ENCODE measurements around the gene ZNF462.

The ZNF462 gene

DNA sequence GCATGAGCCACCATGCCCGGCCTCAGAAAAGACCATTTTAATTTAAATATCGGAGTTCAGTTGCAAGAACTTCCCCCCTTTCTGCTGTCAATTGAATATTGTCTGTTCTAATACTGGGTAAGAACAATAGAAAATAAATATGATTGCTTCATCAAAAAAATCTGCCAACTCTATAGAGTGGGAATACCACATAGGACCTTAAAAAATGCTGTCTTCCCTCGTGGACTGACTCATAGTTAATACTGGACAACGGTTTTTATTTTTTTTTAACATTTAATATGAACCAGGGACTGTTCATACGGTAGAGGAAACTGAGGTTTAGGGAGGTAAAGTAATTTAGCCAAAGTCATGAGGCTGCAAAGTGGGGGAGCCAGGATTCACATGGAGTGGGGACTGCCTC is 9.7 kb downstream of the ZNF462 start:
- Histone ChIP-seq H3K4me2 (no peak overlapping the region), H3K27ac (no peak overlapping the region), H3K4me1 (peaks cover 7% of the 10 kb centered on the region; the same call in 1 of the 2 replicates), H3K9me3 (no peaks in the 10 kb centered on the region), H3K9ac (no peak overlapping the region), H3K4me3 (no peak overlapping the region), H4K20me1 (no peaks in the 10 kb centered on the region), H3K27me3 (no peaks in the 10 kb centered on the region), H3K36me3 (no peaks in the 10 kb centered on the region)
- no peak for TF ChIP-seq Cebpa-rat (IDR thresholded peaks at IDR 0.05)

- TF ChIP-seq Cebpa-rat (IDR thresholded peaks at IDR 0.05): no peak
- Histone ChIP-seq H3K4me2 (no peak overlapping the region), H3K9ac (no peak overlapping the region)
These were observed 11.1 kb downstream of the ZNF462 start for GRCh38 chr9:106874031-106874430.

GRCh38 chr9:106874652-106875051 is 11.7 kb downstream of the ZNF462 start:
- Histone ChIP-seq H3K9me3 (no peaks in the 10 kb centered on the region), H3K27ac (no peak overlapping the region), H3K4me1 (no peaks in the 10 kb centered on the region)

More at GRCh38 chr9:106874031-106874430, 11.1 kb downstream of the ZNF462 start:
- Histone ChIP-seq H3K27ac (no peak overlapping the region), H3K36me3 (no peaks in the 10 kb centered on the region), H3K27me3 (no peaks in the 10 kb centered on the region), H3K4me3 (no peak overlapping the region), H3K9me3 (no peaks in the 10 kb centered on the region), H3K4me1 (no peaks in the 10 kb centered on the region), H4K20me1 (no peaks in the 10 kb centered on the region)

DNA sequence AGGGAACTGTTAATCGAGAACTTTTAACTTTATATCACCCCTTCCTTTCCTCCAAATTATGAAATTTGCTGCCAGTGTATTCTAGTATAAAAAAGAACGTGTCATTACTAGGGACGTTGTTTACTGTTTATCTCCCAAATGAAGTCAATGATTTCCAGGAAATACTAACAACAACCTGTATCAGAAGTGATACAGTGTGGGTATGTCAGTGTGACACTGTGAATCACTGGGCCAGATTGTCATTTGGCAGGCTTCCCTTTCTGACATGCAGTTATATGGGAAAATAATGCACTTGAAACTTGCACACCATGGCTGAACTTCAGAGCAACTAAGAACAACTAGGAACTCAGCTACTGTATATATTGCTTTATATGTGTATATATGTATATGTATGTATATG is 12.6 kb downstream of the ZNF462 start:
- no peak overlapping the region for H3K4me3 ChIP-seq
- H3K27me3 ChIP-seq: no peaks in the 10 kb centered on the region
- H3K36me3 ChIP-seq: no peaks in the 10 kb centered on the region
- H4K20me1 ChIP-seq: no peaks in the 10 kb centered on the region
- H3K4me1 ChIP-seq: no peaks in the 10 kb centered on the region
- TF ChIP-seq Cebpa-rat (IDR thresholded peaks at IDR 0.05): no peak
- no peak overlapping the region for H3K27ac ChIP-seq
- no peak overlapping the region for H3K4me2 ChIP-seq
- no peak overlapping the region for H3K9ac ChIP-seq
- H3K9me3 ChIP-seq: no peaks in the 10 kb centered on the region

More at GRCh38 chr9:106874652-106875051, 11.7 kb downstream of the ZNF462 start:
- no peaks in the 10 kb centered on the region for H3K36me3 ChIP-seq
- H3K9ac ChIP-seq: no peak overlapping the region
- no peaks in the 10 kb centered on the region for H4K20me1 ChIP-seq
- no peak overlapping the region for H3K4me2 ChIP-seq
- TF ChIP-seq Cebpa-rat (IDR thresholded peaks at IDR 0.05): no peak
- no peaks in the 10 kb centered on the region for H3K27me3 ChIP-seq
- H3K4me3 ChIP-seq: no peak overlapping the region

- Histone ChIP-seq H3K27ac (no peak overlapping the region), H3K9ac (no peak overlapping the region)
These were observed 14.4 kb downstream of the ZNF462 start for GRCh38 chr9:106877345-106877744.

DNA sequence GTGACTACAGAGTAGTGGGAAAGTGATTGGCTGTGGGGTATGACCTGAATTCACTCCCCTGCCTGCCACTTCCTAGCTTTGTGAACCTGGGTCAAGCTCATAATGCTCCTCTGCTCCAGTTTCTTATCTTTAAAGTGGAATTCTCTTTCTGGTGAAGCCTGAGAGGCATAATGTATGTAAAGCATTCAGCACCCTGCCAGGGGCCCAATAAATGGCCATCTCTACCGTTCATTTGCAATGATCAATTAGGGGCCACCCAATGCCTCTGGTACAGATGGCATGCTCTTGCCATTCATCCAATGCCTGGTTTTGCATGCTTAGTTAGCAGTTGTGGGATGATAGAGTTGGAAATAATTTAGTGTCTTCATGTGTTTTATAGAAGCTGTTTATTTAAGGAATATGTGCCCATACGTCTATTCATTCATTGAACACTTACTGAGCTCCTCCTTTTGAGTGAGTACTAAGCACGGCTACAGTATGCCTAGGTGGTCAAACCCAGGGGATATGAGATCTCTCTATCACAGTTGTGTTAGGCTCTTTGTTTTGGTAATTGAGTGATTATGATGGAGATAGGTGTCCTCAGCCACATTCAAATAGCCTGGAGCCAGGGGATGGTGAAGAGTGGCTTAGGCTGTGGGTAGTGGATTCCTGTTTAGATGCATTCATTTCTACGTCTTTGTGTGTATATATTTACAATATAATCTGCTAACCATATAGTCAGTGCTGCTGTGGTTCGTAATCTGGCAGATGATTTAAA is 15.3 kb downstream of the ZNF462 start:
- Histone ChIP-seq H4K20me1 (no peaks in the 10 kb centered on the region), H3K4me3 (no peak overlapping the region), H3K4me1 (peaks cover 8% of the 10 kb centered on the region), H3K4me2 (no peak overlapping the region), H3K9me3 (no peaks in the 10 kb centered on the region), H3K27me3 (no peaks in the 10 kb centered on the region), H3K9ac (no peak overlapping the region), H3K36me3 (no peaks in the 10 kb centered on the region), H3K27ac (no peak overlapping the region)
- no peak for TF ChIP-seq Cebpa-rat (IDR thresholded peaks at IDR 0.05)

More at GRCh38 chr9:106877345-106877744, 14.4 kb downstream of the ZNF462 start:
- no peak overlapping the region for H3K4me2 ChIP-seq
- no peaks in the 10 kb centered on the region for H3K9me3 ChIP-seq
- no peaks in the 10 kb centered on the region for H3K27me3 ChIP-seq
- no peaks in the 10 kb centered on the region for H4K20me1 ChIP-seq
- no peak for TF ChIP-seq Cebpa-rat (IDR thresholded peaks at IDR 0.05)
- no peaks in the 10 kb centered on the region for H3K36me3 ChIP-seq
- H3K4me1 ChIP-seq: no peaks in the 10 kb centered on the region
- no peak overlapping the region for H3K4me3 ChIP-seq

GRCh38 chr9:106878934-106879333 is 16.0 kb downstream of the ZNF462 start:
- Histone ChIP-seq H3K9me3 (no peaks in the 10 kb centered on the region), H3K4me1 (peaks cover 14% of the 10 kb centered on the region), H3K27me3 (no peaks in the 10 kb centered on the region), H3K36me3 (no peaks in the 10 kb centered on the region), H4K20me1 (no peaks in the 10 kb centered on the region), H3K4me3 (no peak overlapping the region), H3K27ac (no peak overlapping the region), H3K4me2 (no peak overlapping the region), H3K9ac (no peak overlapping the region)
- no peak for TF ChIP-seq Cebpa-rat (IDR thresholded peaks at IDR 0.05)

GRCh38 chr9:106879439-106879882 is 16.5 kb downstream of the ZNF462 start:
- Histone ChIP-seq H4K20me1 (no peaks in the 10 kb centered on the region), H3K27me3 (no peaks in the 10 kb centered on the region), H3K36me3 (no peaks in the 10 kb centered on the region), H3K27ac (no peak overlapping the region), H3K9me3 (no peaks in the 10 kb centered on the region), H3K4me2 (no peak overlapping the region), H3K4me1 (peaks cover 18% of the 10 kb centered on the region), H3K4me3 (no peak overlapping the region), H3K9ac (no peak overlapping the region)
- TF ChIP-seq Cebpa-rat (IDR thresholded peaks at IDR 0.05): no peak

DNA sequence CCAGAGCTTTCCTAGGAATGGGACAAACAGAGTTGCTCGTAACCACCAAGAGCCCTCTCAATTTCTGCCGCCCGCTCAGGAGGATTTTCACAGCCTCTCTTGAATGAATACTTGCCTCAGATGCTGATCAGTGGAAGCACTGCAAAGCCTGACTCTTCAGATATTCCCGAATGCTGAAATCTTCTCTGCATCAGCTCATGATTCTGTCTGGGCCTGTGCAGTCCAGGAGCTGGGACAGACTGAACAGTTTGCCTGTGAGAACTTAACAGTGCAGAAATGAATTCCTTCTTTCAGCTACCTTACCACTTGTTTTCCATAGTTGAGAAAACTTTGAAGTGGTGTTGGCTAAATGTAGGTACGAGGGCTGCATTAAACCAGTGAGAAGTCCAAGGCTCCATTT is 17.1 kb downstream of the ZNF462 start:
- Histone ChIP-seq H3K9ac (no peak overlapping the region), H4K20me1 (no peaks in the 10 kb centered on the region), H3K36me3 (no peaks in the 10 kb centered on the region), H3K9me3 (no peaks in the 10 kb centered on the region), H3K4me2 (no peak overlapping the region), H3K27me3 (no peaks in the 10 kb centered on the region), H3K4me1 (peaks cover 18% of the 10 kb centered on the region), H3K27ac (no peak overlapping the region), H3K4me3 (no peak overlapping the region)
- TF ChIP-seq Cebpa-rat (IDR thresholded peaks at IDR 0.05): no peak

- H3K4me1 ChIP-seq: peaks cover 18% of the 10 kb centered on the region
- H3K36me3 ChIP-seq: no peaks in the 10 kb centered on the region
- H3K27ac ChIP-seq: no peak overlapping the region
- H3K4me3 ChIP-seq: no peak overlapping the region
- H3K9me3 ChIP-seq: no peaks in the 10 kb centered on the region
- no peak overlapping the region for H3K4me2 ChIP-seq
- no peak overlapping the region for H3K9ac ChIP-seq
- H4K20me1 ChIP-seq: no peaks in the 10 kb centered on the region
- no peaks in the 10 kb centered on the region for H3K27me3 ChIP-seq
- no peak for TF ChIP-seq Cebpa-rat (IDR thresholded peaks at IDR 0.05)
These were observed 17.9 kb downstream of the ZNF462 start for GRCh38 chr9:106880863-106881262.
